HG02759 (cell line): Measurements from ENCODE around the gene SMC5.
"Not testable (repeated sequence)": the region's sequence is repeated elsewhere in the genome, so short reads cannot be mapped to it uniquely, and the experiment has no call there.

Source experiments
- ATAC-seq: cut with Tn5 transposase; IDR thresholded peaks from one replicate; pipeline ENCODE4 v1.9.1; 2021; ENCODE audit warnings: mild to moderate bottlenecking, moderate library complexity; ENCODE audit not compliant: unreplicated experiment

SMC5 gene

DNA sequence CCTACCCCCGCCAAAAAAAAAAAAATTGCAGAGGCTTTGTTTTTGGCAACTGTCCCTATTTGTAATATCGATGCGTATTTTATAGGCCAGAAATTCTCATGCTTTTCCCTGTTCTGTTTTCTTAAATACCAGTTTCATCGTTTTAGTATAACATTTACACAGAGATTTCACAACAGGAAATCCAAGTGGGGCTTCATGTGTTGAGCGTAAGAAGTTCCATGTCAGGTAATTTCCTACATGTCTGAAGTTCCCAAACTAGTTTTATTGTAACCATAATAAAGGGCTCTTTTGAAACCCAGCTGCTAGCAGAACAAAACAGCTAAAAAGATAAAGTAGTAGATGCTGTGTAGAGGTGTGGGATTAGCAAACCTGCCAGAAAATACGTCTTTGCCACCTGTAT is 4.2 kb downstream of the SMC5 start:
- no peak for ATAC-seq

GRCh38 chr9:70263421-70263820 is 4.6 kb downstream of the SMC5 start:
- ATAC-seq, result no peak

DNA sequence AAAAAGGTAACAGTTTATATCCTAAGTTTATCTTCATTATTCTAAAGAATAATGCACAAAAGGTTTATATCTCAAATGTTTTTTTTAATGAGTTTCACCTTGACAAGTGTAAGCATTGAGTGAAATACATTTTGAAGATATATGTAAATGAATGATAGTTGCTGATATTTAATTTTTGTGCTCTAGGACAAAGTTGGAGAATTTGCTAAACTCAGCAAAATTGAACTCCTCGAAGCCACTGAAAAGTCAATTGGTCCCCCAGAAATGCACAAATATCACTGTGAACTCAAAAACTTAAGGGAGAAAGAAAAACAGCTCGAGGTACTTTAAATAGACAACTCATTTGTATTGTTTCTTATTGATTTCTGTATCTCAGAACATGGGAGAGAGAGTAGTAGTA is 19.5 kb downstream of the SMC5 start:
- ATAC-seq, result no peak

- ATAC-seq, result no peak
Observed at GRCh38 chr9:70283848-70284247, 25.1 kb downstream of the SMC5 start.

DNA sequence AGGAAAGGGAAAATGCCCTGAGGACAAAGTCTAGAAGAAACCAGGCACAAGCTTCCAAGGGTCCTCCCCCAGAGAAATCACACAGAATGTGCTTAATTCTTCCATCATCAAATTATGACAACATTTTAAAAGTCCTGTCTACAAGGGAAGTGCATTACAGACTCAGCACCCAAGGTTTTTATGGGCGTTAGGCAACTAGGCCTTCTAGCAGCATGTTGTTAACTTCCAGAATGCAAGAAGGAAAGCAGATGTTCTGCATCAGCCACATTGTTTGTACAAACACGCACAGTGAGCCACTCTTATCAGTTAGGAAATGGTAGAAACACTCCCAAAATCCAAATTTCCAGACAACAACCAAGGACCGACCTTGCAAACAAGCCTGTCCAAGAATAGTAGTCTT is 26.5 kb downstream of the SMC5 start:
- ATAC-seq, result no peak

- no peak for ATAC-seq
Observed at GRCh38 chr9:70285981-70286598, 27.3 kb downstream of the SMC5 start.

DNA sequence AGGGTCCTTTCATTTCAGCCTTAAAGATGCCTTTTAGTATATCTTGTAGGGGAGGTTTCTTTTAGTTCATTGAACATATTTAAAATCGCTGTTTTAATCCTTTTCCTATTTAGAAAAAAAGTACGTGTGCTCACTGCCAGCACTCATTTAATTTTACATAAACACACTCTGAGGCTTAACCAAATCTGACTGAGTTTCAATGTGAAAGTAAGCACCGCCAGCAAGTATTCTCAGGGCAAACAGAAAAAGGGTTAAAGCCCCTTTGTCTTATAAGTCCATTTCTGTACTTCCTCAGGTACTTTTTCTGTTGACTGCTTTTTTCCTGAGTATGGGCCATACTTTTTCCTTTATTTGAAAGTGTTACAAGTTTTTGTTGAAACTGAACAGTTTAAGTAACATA is 31.8 kb downstream of the SMC5 start:
- ATAC-seq, result no peak

DNA sequence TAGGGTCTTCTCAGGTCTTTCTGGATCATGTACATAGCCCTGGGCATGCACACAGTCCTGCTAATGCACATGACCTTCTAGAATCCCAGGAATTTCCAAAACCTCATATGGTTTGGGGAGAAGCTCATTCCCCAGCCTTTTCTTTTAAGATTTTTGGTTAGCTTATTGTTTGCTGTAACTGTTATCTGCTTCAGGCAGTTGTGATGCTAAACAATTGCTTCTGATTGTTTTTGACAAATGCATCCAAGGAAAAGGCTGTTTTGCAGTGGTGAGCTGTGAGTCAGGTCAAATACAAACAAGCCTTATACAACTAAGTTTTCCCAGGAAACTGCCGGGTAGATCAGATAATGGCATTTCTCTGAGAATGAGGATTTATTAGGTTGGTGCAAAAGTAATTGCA is 32.7 kb downstream of the SMC5 start:
- ATAC-seq, result no peak

DNA sequence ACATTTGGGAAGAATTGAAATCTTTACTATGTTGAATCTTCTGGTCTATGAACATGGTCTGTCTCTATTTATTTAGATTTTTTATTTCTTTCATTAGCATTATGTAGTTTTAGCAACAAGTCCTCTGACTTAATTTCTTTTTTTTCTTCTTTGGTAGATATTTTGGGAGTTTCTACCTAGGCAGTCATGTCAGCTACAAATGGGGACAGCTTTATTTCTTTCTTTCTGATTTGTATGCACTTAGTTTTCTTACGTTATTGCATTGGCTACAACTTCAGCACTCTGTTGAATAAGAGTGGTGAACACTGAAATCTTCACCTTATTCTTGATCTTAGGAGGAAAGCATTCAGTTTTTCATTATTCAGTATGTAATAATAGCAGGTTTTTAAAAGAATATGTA is 33.5 kb downstream of the SMC5 start:
- ATAC-seq, result no peak

GRCh38 chr9:70293214-70293613 is 34.4 kb downstream of the SMC5 start:
- no peak for ATAC-seq

DNA sequence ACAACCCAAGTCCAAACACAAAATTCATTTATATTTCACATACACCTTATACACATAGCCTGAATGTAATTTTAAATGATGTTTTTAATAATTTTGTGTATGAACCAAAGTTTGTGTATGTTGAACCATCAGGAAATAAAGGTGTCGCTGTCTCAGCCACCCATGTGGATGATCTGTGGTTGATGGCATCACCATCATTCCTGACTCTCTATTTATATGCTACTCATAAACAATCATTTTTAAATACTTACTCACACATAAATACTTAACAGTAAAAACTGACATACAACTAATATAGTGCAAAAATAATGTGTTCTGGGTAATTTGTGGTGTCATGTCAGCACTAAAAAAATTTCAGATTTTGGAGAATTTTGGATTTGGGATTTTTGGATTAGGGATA is 38.4 kb downstream of the SMC5 start:
- no peak for ATAC-seq

DNA sequence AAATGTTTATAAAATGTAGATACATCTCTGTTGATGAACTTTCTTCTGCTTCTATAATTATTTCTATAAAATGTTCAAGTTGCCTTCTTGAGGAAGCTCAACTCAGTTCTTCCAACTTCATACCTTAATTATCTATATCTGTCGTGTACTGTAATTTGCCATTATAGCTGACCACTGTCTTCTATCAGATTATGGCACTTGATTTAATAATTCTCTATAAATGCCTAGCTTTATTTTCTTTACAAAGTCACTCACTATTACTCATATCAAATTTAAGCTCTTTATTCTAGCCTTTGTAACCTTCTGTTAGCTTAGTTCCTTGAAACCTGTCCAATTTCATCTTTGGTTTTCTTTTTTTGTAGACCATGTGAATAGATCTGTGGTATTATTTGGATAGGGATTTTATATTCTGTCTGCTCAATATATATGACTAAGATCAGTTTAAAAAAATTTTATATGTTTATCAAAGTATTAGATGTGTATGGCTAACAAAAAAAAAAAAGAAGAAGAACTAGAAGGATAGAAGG is 39.5 kb downstream of the SMC5 start:
- ATAC-seq, result no peak

DNA sequence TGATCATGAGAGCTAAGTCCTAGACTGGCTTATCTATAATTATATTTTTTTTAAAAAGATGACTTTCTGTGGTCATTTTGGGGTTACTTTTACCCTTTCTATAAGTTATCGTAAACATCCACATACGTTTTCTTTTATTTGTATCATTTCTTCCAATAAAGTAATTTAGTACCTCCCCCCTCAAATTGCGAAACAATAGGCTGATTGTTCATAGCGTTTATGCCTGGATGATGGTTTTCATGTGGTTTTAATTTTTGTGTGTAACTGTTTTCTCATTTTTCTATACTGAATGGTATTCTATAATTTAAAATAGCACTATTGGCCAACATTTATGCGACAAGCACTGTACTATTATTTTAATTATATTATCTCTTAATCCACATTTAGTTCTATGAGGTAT is 44.5 kb downstream of the SMC5 start:
- ATAC-seq, result no peak

DNA sequence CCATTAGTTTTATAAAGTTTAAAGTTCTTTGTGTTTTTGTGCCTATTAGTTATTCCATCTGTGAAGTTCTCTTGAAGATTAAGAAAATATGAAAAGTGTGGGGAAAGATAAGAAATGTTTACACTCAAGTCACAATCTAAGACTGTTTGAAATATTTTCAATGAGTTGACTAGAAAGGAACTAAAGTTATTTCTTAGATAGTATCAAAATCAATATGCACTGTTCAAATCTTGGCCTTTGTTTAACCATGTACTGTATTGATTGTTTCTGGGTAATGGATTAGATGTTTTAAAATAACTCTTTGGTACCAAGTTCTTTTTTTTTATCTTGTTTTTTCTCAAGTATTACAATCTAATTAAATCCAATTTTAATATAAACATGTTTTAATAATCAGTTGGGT is 46.0 kb downstream of the SMC5 start:
- ATAC-seq, result no peak

- no peak for ATAC-seq
Observed at GRCh38 chr9:70315389-70315788, 56.6 kb downstream of the SMC5 start.

DNA sequence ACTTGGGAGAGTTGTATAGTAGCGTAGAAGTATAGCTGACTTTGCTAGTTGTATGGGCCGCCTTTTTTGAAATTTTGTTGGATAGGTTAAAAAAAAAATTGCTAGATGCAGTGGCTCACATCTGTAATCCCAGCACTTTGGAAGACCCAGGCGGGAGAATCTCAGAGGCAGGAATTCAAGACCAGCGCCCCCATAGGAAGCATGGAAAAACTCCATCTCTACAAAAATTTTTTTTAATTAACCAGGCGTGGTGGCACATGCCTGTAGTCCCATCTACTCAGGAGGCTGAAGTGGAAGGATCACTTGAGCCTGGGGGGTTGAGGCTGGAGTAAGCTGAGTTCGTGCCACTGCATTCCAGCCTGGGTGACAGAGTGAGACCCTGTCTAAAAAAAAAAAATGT is 59.2 kb downstream of the SMC5 start:
- no peak for ATAC-seq

- ATAC-seq, result no peak
Observed at GRCh38 chr9:70322096-70322495, 63.3 kb downstream of the SMC5 start.

DNA sequence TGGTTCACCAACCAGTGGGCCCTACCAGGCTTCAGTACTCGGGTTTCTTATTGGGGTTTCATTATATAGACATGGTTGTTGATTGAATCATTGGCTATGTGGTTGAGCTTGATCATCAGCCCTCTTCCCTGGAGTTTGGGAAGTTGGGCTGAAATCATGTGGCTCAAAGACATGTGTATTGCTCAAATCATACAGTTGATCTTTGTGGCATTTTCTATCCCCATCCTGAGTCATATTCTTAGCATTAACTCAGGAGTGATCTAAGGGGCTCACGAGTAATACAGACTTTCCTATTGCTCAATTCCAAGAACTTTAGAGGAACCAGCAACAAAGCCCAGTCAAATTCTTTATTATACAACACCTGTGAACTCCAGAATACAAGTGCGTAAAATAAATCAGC is 66.2 kb downstream of the SMC5 start:
- ATAC-seq, result no peak

DNA sequence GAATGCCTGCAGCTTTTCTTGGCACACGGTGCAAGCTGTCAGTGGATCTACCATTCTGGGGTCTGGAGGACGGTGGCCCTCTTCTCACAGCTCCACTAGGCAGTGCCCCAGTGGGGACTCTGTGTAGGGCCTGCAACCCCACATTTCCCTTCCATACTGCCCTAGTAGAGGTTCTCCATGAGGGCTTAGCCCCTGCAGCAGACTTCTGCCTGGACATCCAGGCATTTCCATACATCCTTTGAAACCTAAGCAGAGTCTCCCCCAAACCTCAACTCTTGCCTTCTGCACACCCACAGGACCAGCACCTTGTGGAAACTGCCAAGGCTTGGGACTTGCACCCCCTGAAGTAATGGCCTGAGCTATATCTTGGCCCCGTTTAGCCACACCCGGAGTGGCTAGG is 69.8 kb downstream of the SMC5 start:
- not testable (repeated sequence) for ATAC-seq

GRCh38 chr9:70340572-70340971 is 81.8 kb downstream of the SMC5 start:
- no peak for ATAC-seq

- ATAC-seq, result no peak
Observed at GRCh38 chr9:70347046-70347445, 88.3 kb downstream of the SMC5 start.

- ATAC-seq, result no peak
Observed at GRCh38 chr9:70352356-70352755, 93.6 kb downstream of the SMC5 start.

DNA sequence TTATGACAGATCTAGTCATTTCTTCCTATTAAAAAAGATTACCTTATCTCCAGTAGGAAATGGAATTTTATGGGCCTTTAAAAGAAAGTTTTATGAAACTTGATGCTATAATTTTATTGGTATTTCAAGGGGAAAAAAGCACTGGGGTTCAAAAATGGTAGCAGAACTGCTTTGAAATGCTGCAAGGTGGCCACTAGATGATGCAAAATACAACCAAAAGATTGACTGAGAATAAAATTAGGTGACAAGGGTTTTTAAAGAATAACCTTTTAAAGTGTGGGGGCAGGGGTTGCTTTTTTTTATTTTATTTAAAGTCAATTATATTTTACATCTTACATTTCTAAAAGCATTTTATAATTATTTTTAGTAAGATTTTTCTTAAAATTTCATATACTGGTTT is 94.0 kb downstream of the SMC5 start:
- no peak for ATAC-seq
